Neutrophil (primary cell): Measurements from ENCODE around the gene CATSPER3.

Experiments
- H3K27ac ChIP-seq: fragments of 200-600 bp; sonication (generic); 2 replicates; pipeline ENCODE4 v1.5.1; 2016; ENCODE audit warnings: mild to moderate bottlenecking, moderate library complexity
- H3K27me3 ChIP-seq: fragments of 200-600 bp; sonication (generic); 2 replicates; pipeline ENCODE4 v1.6.0; 2016; ENCODE audit warnings: mild to moderate bottlenecking
- H3K36me3 ChIP-seq: fragments of 200-600 bp; sonication (generic); 2 replicates; pipeline ENCODE4 v1.5.1; 2017
- H3K4me1 ChIP-seq, 2 experiments: fragments of 200-600 bp in 1 of 2; sonication (generic) in 1 of 2; 1 replicate in 1 of 2; 2 replicates in 1 of 2; pipeline versions ENCODE4 v1.5.1 to v1.6.1; 2013 to 2016; ENCODE audit warnings: low read depth in 1 of 2, low read length in 1 of 2, mild to moderate bottlenecking in 1 of 2, moderate library complexity in 1 of 2; ENCODE audit not compliant: control insufficient read depth in 1 of 2, insufficient read depth in 1 of 2
- H3K4me3 ChIP-seq, 2 experiments: fragments of 200-600 bp in 1 of 2; sonication (generic) in 1 of 2; 1 replicate in 1 of 2; 2 replicates in 1 of 2; pipeline ENCODE4 v1.5.1; 2013 to 2016; ENCODE audit warnings: low read depth in 1 of 2, low read length in 1 of 2, mild to moderate bottlenecking in 1 of 2, moderate library complexity in 1 of 2
- H3K9me3 ChIP-seq: fragments of 200-600 bp; sonication (generic); 2 replicates; pipeline ENCODE4 v1.5.1; 2016
- CTCF ChIP-seq: fragments of 200-600 bp; sonication (generic); IDR thresholded peaks from 2 replicates; pipeline ENCODE4 v1.5.1; 2016; ENCODE audit warnings: antibody characterized with exemption

CATSPER3 gene

GRCh38 chr5:134967607-134968006 lies at the start of gene CATSPER3:
Gene CATSPER3, plus strand, starts transcription at chr5:134967907. Its CDS starts 85 bp downstream, at chr5:134967992.
- Histone ChIP-seq H3K27me3 (no peaks in the 10 kb centered on the region), H3K4me3 (no peak within 1 kb of the TSS), H3K27ac (no peak within 1 kb of the TSS), H3K9me3 (no peaks in the 10 kb centered on the region), H3K36me3 (peaks cover 19% of the 10 kb centered on the region), H3K4me1 (no peaks in the 10 kb centered on the region)
- no peak for TF ChIP-seq CTCF

GRCh38 chr5:134918861-134919260 lies 48.8 kb upstream of the CATSPER3 start:
- no peak for TF ChIP-seq CTCF
- Histone ChIP-seq H3K9me3 (no peaks in the 10 kb centered on the region), H3K27ac (no peak overlapping the region), H3K36me3 (peaks cover 43% of the 10 kb centered on the region), H3K4me1 (no peaks in the 10 kb centered on the region), H3K27me3 (no peaks in the 10 kb centered on the region), H3K4me3 (no peak overlapping the region)

GRCh38 chr5:134920848-134921575 lies 46.7 kb upstream of the CATSPER3 start:
- Histone ChIP-seq H3K4me3 (no peak overlapping the region), H3K9me3 (no peaks in the 10 kb centered on the region), H3K27me3 (no peaks in the 10 kb centered on the region), H3K27ac (no peak overlapping the region), H3K36me3 (peaks cover 29% of the 10 kb centered on the region), H3K4me1 (no peaks in the 10 kb centered on the region)
- no peak for TF ChIP-seq CTCF

- Histone ChIP-seq H3K9me3 (no peaks in the 10 kb centered on the region), H3K4me1 (no peaks in the 10 kb centered on the region), H3K4me3 (no peak overlapping the region), H3K27me3 (no peaks in the 10 kb centered on the region), H3K36me3 (peaks cover 49% of the 10 kb centered on the region), H3K27ac (no peak overlapping the region)
- TF ChIP-seq CTCF: no peak
These were observed 35.2 kb upstream of the CATSPER3 start for GRCh38 chr5:134932508-134932907.

GRCh38 chr5:134934202-134934601 lies 33.5 kb upstream of the CATSPER3 start:
- Histone ChIP-seq H3K4me3 (no peak overlapping the region), H3K4me1 (no peaks in the 10 kb centered on the region), H3K36me3 (peaks cover 55% of the 10 kb centered on the region), H3K27ac (no peak overlapping the region), H3K27me3 (no peaks in the 10 kb centered on the region), H3K9me3 (no peaks in the 10 kb centered on the region)
- no peak for TF ChIP-seq CTCF
